Prostate gland (tissue), 2 donors: Measurements from ENCODE around the gene SGF29. TPM values are rescaled to one million over a fixed set of nuclear protein-coding genes. Genes with fewer than 3 reads are reported as not detected.
"Not testable (repeated sequence)": the region's sequence is repeated elsewhere in the genome, so short reads cannot be mapped to it uniquely, and the experiment has no call there.

ENCODE experiments used
- DNase-seq: peaks from one replicate; pipeline ENCODE4 v3.0.0-alpha.2; 2019; ENCODE audit warnings: low spot score
- H3K27ac ChIP-seq, 2 donors: fragments of 200-600 bp; sonication (generic); 2 replicates each; pipeline ENCODE4 v1.5.1; 2017 to 2019
- H3K27me3 ChIP-seq: fragments of 200-600 bp; sonication (generic); replicated peaks from 2 replicates; pipeline ENCODE4 v1.5.1; 2019; ENCODE audit not compliant: insufficient read depth
- H3K36me3 ChIP-seq, 2 donors: fragments of 200-600 bp; sonication (generic); 1 replicate in 1 of 2; 2 replicates in 1 of 2; pipeline versions ENCODE4 v1.5.1 to v1.8.1; 2017 to 2019
- H3K4me1 ChIP-seq: fragments of 200-600 bp; sonication (generic); replicated peaks from 2 replicates; pipeline ENCODE4 v1.5.1; 2019
- H3K4me3 ChIP-seq, 2 donors: fragments of 200-600 bp; sonication (generic); 2 replicates each; pipeline ENCODE4 v1.5.1; 2017 to 2019
- H3K9me3 ChIP-seq: fragments of 200-600 bp; sonication (generic); 2 replicates; pipeline ENCODE4 v1.5.1; 2017
- POLR2A ChIP-seq: fragments of 450-650 bp; IDR thresholded peaks from one replicate; pipeline ENCODE4 v1.6.1; 2016; ENCODE audit warnings: antibody characterized with exemption, mild to moderate bottlenecking
- POLR2AphosphoS5 ChIP-seq: sonication (generic); formaldehyde crosslinking; IDR thresholded peaks from one replicate; pipeline ENCODE4 v1.6.1; 2017; ENCODE audit warnings: antibody characterized with exemption
- WGBS: methylation state at CpG from one replicate; pipeline ENCODE4 v1.1.5; 2018; 5-methylcytosine and 5-hydroxymethylcytosine counted together
- intact Hi-C: fragments of 100-400 bp; cut with DNase I; formaldehyde crosslinking; loops from one replicate; pipeline ENCODE4 v1.14.2; 2022
- total RNA-seq, 2 donors: library from RNA; depleted of rRNA; stranded (reverse); fragments of >200 nt; gene quantifications; one replicate each; pipeline ENCODE4 v1.1.0, GENCODE V29; 2016
- TF ChIP-seq, protein P1 (sequence below), 4 experiments: fragments of 200-600 bp in 2 of 4; fragments of 450-650 bp in 2 of 4; sonication (generic) in 2 of 4; IDR thresholded peaks; 1 replicate in 3 of 4; 2 replicates in 1 of 4; pipeline ENCODE4 v1.5.1; 2016 to 2019; ENCODE audit warnings: antibody characterized with exemption in 4 of 4, mild to moderate bottlenecking in 2 of 4, moderate library complexity in 2 of 4

Gene SGF29
- total RNA-seq, 2 donors from 2014 or later = 32.2 to 59.7 TPM

DNA sequence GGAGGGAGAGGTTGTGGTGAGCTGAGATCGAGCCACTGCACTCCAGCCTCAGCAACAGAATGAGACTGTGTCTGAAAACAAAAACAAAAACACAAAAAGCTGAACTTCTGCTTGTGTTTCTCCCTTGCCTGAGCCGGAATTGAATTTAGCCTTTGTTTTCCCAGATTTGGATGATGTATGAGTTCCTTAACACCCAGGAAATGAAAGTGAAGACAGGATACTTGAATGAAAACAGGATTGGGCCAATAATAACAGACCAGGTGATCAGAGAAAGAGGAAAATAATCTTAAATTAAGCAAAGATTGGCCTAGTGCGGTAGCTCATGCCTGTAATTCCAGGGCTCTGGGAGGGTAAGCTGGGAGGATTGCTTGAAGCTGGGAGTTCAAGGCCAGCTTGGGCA lies 13.4 kb upstream of the SGF29 start:
- TF ChIP-seq, protein P1, sequence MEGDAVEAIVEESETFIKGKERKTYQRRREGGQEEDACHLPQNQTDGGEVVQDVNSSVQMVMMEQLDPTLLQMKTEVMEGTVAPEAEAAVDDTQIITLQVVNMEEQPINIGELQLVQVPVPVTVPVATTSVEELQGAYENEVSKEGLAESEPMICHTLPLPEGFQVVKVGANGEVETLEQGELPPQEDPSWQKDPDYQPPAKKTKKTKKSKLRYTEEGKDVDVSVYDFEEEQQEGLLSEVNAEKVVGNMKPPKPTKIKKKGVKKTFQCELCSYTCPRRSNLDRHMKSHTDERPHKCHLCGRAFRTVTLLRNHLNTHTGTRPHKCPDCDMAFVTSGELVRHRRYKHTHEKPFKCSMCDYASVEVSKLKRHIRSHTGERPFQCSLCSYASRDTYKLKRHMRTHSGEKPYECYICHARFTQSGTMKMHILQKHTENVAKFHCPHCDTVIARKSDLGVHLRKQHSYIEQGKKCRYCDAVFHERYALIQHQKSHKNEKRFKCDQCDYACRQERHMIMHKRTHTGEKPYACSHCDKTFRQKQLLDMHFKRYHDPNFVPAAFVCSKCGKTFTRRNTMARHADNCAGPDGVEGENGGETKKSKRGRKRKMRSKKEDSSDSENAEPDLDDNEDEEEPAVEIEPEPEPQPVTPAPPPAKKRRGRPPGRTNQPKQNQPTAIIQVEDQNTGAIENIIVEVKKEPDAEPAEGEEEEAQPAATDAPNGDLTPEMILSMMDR (IDR thresholded peaks at IDR 0.05) = no peak
- TF ChIP-seq POLR2A (no peak), POLR2AphosphoS5 (no peak)
- intact Hi-C loops = no loop called here
- H3K4me1 ChIP-seq = no peaks in the 10 kb centered on the region
- WGBS = 77% methylated on average over 3 of the region's 3 CpGs
- no peaks in the 10 kb centered on the region for H3K27me3 ChIP-seq
- DNase-seq = no peak
- H3K36me3 ChIP-seq = no peaks in the 10 kb centered on the region
- H3K27ac ChIP-seq = peak overlapping the region; percentile 94 to 95
- H3K4me3 ChIP-seq = no peak overlapping the region
- H3K9me3 ChIP-seq = no peaks in the 10 kb centered on the region

DNA sequence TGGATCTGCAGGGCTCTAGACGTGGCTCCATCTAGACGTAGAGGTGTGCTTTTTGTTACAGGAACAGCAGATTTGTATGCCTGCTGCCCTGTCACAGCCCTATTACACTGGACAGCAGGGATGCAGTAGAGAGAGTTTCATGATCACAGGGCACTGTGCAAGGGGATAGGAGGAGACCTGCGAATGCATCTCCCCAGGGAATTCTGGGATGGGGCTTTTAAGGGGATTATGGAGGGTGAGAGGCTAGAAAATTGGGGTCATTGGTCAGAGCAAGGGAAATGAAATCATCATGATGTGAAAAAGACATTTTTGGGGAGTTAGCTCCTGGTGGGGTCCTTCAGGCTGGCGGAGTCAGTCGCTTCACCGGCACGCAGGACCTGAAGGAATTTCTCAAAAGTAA lies 11.1 kb upstream of the SGF29 start:
- intact Hi-C loops = no loop called here
- no peak overlapping the region for H3K4me3 ChIP-seq
- H3K9me3 ChIP-seq = no peaks in the 10 kb centered on the region
- WGBS = 89% methylated on average over 7 of the region's 7 CpGs
- H3K36me3 ChIP-seq = no peaks in the 10 kb centered on the region
- H3K27ac ChIP-seq = peak overlapping the region; percentile 61 to 78
- DNase-seq = no peak
- TF ChIP-seq POLR2AphosphoS5 = no peak
- TF ChIP-seq, protein P1 (IDR thresholded peaks at IDR 0.05) = no peak
- no peak for TF ChIP-seq POLR2A
- no peaks in the 10 kb centered on the region for H3K27me3 ChIP-seq
- H3K4me1 ChIP-seq = no peaks in the 10 kb centered on the region

DNA sequence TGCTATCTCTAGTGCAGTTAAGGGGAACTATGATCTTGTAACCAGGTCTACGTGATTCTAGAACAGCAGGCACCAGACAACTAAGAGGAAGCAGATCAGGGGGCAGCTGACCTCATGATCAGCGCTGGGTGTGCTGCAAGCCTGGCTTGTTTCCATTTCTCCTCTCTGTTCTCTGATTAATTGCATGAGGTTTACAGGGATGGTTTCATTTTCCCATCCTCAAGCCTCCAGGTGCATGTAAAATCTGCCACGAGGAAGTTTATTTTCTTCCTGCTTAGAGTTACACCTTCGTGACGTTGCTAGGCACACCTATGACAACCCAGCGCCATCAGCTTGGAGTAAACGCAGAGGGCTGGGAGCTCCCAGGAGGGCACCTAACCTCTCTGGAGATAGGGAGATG lies 10.6 kb upstream of the SGF29 start:
- intact Hi-C loops = no loop called here
- H3K4me1 ChIP-seq = no peaks in the 10 kb centered on the region
- peak overlapping the region; percentile 61 to 78 for H3K27ac ChIP-seq
- TF ChIP-seq POLR2AphosphoS5 = peak; percentile 95
- TF ChIP-seq, protein P1 (IDR thresholded peaks at IDR 0.05) = no peak
- peak; percentile 14 for TF ChIP-seq POLR2A
- no peaks in the 10 kb centered on the region for H3K9me3 ChIP-seq
- no peaks in the 10 kb centered on the region for H3K36me3 ChIP-seq
- DNase-seq = peak; percentile 80
- no peaks in the 10 kb centered on the region for H3K27me3 ChIP-seq
- no peak overlapping the region for H3K4me3 ChIP-seq
- 16% methylated on average over 7 of the region's 7 CpGs for WGBS

DNA sequence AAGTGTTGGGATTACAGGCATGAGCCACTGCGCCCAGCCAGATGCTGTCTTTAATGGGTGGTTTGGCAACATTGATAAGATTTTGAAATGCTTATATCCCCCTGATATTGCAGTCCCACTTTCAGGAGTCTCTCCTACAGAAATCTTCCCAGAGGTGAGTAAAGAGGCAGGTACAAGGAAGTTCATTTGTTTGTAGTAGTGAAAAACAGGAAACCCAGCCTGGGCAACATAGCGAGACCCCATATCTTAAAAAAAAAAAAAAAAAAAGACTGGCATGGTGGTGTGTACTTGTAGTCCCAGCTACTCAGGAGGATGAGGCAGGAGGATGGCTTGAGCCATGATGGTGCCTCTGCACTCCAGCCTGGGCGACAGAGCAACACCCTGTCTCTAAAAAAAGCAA lies 8.7 kb upstream of the SGF29 start:
- Histone ChIP-seq H3K4me3 (no peak overlapping the region), H3K27me3 (no peaks in the 10 kb centered on the region), H3K27ac (no peak overlapping the region), H3K9me3 (no peaks in the 10 kb centered on the region), H3K4me1 (no peaks in the 10 kb centered on the region), H3K36me3 (no peaks in the 10 kb centered on the region)
- intact Hi-C loops = no loop called here
- 93% methylated on average over 3 of the region's 3 CpGs for WGBS
- no peak for DNase-seq
- TF ChIP-seq POLR2A (no peak), POLR2AphosphoS5 (no peak)
- TF ChIP-seq, protein P1 (IDR thresholded peaks at IDR 0.05) = no peak

DNA sequence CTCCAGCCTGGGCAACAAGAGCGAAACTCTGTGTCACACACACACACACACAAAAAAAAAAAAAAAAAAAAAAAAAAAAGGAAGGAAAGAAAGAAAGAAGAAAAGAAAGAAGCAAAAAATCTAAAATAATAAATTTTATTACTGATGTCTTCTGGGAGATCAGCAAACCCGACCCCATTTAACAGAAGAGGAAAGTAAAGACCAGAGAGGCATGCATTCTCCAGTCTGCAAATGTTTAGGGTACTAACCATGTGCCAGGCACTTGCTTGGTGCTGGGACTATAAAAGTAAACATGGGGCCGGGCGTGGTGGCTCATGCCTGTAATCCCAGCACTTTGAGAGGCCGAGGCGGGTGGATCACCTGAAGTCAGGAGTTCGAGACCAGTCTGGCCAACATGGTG lies 7.8 kb upstream of the SGF29 start:
- H3K4me3 ChIP-seq, H3K9me3 ChIP-seq, intact Hi-C loops, H3K4me1 ChIP-seq, H3K27me3 ChIP-seq, H3K27ac ChIP-seq, DNase-seq, H3K36me3 ChIP-seq: not testable (repeated sequence)
- WGBS = 86% methylated on average over 7 of the region's 7 CpGs
